ENCODE measurements around the gene CATSPER2.
"Not testable (repeated sequence)": the region's sequence is repeated elsewhere in the genome, so short reads cannot be mapped to it uniquely, and the experiment has no call there.

Gene CATSPER2

GRCh38 chr15:43648649-43649429 lies at the start of gene CATSPER2:
CATSPER2 (minus strand) TSS chr15:43648844; CDS start chr15:43648061, 783 bp downstream.
- no peak for DNase-seq

DNA sequence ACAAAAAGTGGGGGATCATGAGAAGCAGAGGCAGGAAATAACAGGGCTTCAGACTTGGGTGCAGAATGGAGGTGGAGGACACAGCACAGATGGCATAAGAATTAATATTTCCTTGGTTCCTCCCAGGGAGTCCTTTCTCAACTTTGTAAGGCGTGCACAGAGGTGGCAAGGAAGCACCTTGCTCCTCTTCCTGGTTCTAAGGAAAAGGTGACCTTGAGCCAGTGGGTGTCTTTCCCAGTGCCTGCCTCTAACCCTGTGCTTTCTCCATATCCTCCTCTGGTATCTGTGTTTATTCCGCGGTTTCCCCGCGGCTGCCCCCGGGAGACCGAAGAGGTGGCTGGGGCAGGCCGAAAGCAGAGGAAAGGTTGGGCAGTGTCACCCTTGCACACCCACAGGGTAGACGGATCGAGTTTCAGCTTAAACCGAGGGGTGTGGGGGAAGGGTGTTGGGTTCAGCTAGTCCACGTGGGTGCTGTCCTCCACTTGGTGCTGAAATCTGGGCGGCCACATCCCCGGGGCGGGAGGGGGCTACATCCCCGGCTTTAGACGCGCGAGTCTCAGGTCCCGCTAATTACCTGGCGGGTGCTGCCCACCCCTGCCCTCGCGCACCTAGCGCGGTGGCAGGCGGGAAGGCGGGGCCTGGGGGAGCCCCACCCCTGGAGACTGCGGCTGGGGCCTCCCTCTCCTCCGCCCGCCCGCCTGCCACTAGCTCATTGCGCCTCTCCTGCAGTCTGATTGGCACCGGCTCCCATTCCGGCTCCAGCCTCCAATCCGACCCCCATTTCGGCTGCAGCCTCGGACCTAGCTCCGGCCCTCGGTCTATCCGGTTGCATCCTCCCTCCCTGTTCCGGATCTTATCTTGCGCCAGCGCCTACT lies 44.7 kb upstream of the CATSPER2 start, which contains the start of gene CKMT1A:
CKMT1A (plus strand) TSS at position 712 of the 875 bp plus-strand sequence. CDS start 192 bp downstream, outside the sequence.
- not testable (repeated sequence) for DNase-seq

GRCh38 chr15:43692679-43693078 lies 44.0 kb upstream of the CATSPER2 start:
- not testable (repeated sequence) for DNase-seq

DNA sequence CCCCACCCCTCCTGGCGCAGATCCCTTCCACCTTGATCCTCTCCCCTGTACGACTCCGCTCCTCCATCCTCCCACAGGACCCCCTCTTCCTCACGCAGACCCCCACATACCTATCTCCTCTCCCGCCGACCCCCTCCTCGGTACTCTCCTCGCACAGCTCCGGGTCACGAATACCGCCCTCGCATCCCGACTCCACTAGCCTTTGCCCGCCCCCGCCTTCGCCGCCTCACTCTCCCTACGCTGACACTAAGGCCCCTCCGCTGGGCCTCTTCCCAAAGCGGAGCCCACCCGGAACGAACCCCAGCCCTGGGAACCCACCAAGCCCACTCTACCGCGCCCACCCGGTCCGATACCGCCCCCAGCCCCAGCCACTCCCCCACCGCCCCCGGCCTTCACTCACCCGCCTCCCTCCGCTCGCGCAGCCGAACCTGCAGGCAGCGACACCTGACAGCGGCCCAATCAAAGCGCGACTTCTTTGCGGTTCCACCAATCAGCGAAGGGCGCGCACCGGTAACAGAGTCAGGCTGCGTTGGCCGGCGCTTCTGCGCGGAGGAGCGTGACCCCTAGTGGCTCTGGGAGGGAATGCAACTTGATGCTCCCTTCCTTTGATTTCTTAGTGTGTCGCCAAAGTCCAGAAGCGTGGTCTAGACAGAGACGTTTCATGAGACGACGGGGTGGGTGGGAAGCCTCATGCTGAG lies 41.1 kb upstream of the CATSPER2 start:
- DNase-seq = not testable (repeated sequence)

- DNase-seq = not testable (repeated sequence)
Measured at GRCh38 chr15:43674175-43674574, 25.5 kb upstream of the CATSPER2 start.

DNA sequence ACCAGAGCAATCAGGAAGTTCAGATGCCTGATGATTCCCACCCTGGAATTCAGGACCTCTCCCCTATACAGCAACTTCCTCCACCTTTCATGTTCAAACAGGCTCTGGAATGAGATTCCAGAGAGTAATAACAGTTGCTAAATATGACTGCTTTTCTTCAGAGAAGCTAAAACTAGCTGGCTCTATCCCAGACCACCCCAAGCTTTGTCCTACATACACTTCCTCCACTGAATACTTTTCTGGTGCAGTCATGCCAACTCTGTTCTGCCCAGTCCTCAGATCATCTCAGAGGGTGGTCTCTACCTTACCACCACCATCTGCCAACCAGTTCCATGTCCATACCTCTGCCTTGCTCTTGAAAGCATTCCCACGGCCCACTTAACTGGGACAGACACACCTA lies 17.5 kb upstream of the CATSPER2 start:
- DNase-seq = not testable (repeated sequence)

GRCh38 chr15:43663333-43663732 lies 14.7 kb upstream of the CATSPER2 start:
- DNase-seq = not testable (repeated sequence)

- DNase-seq = not testable (repeated sequence)
Measured at GRCh38 chr15:43662293-43662692, 13.6 kb upstream of the CATSPER2 start.

DNA sequence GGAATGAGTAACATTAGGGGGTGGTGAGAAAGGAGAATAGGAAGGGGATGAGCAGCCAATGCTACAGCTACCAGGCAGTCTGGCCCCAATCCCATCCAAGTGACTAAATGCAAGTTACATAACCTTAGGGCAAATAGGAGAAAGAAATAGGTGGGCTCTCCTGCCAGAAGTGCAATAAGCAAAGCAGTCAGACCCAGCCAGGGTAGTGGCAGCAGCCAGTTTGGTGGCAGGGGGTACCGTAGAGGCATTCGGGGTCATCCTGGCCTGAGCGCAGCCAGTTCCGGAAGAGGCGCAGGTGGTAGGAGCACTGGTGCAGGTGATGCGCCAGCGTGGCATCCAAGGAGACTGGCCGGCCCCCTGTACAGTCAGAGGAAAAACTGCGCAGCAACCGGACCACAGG lies 11.1 kb upstream of the CATSPER2 start:
- not testable (repeated sequence) for DNase-seq

- not testable (repeated sequence) for DNase-seq
Measured at GRCh38 chr15:43649430-43649926, 834 bp upstream of the CATSPER2 start.

DNA sequence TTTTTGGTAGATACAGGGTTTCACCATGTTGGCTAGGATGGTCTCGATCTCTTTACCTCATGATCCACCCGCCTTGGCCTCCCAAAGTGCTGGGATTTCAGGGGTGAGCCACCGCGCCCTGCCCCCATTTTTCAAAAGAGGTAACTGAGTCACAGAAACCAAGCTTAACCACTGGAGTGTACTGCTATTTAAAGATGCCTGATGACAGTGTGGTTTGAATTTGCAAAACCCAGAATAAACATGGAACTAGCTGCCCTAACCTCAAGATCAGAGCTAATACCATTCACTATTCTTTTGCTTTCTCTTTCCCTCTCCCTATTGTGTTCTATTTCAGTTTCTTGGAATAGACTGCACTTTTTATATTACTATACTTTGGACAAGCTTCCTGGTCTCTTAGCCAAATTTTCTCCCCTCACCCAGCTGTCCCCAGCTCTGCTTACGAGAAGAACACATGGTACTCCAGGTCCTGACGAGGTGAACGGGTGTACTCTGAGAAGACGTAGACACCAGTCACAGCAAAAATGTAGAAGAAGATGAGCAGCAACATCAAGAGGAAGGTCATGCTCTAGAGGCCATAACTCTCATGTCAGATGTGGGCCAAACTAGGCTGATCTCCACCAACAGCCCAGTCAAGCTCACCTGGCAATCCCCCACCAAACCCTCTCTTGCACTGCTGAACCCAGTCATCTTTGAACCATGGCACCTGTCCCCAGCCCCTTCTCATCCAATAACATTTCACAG lies 10.0 kb downstream of the CATSPER2 start:
- DNase-seq = not testable (repeated sequence)

DNA sequence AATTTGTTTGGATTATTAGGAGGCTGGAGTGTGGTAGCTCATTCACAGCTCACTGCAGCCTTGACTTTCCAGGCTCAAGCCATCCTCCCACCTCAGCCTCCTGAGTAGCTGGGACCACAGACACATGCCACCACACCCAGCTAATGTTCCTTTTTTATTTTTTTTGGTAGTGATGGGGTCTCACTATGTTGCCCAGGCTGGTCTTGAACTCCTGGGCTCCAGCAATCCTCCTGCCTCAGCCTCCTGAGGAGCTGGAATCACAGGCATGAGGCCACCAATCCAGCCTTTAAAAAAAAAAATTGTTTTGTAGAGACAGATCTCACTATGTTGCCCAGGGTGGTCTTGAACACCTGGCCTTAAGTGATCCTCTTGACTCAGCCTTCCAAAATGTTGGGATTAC lies 21.7 kb downstream of the CATSPER2 start:
- not testable (repeated sequence) for DNase-seq

- DNase-seq = no peak
Measured at GRCh38 chr15:43625106-43625505, 23.5 kb downstream of the CATSPER2 start.

GRCh38 chr15:43622068-43622799 lies 26.4 kb downstream of the CATSPER2 start:
- DNase-seq = not testable (repeated sequence)

GRCh38 chr15:43618700-43619099 lies 29.9 kb downstream of the CATSPER2 start, which contains the start of gene STRC:
STRC (minus strand) TSS chr15:43618800; CDS start chr15:43618722, 78 bp downstream.
- DNase-seq = not testable (repeated sequence)

DNA sequence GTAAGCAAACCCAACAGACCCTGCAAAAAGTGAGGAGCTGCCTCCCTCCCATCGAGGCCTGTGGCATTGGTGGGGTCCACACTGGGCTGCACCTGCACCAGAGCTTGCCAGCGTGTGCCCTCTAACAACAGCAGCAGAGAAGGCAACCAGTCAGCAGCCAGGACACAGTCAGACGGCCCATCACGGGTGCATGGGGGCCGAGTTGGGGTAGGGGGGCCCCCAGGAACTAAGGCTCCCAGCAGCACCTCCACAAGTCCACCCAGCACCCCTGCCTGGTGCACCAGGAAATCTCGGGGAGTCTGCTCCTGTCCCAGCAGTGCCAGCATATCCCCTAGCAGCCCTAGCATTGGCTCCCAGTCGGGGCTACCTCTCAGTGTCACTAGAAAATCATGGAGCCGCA lies 30.9 kb downstream of the CATSPER2 start:
- DNase-seq = not testable (repeated sequence)

GRCh38 chr15:43602233-43602632 lies 46.4 kb downstream of the CATSPER2 start:
- DNase-seq = peak; percentile 27

GRCh38 chr15:43600200-43600599 lies 48.4 kb downstream of the CATSPER2 start:
- DNase-seq = not testable (repeated sequence)

DNA sequence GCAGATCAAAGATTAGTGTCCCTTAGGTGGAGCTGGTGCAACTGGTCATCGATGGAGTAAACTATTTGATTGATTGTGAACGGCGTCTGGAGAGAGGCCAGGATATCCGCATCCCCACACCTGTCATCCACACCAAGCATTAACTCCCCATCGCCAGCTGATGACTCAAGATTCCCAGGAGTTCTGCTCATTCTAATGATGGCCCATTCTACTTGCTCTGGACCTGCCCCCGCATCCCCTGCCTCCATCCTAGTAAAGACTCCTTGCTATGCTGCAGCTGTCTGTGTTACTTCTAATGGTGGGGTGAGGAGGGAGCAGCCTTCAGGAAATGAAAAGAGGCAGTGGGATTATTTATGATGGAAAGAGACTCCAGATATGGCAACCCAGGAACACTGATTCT lies 49.5 kb downstream of the CATSPER2 start:
- not testable (repeated sequence) for DNase-seq

GRCh38 chr15:43593328-43594190 lies 55.1 kb downstream of the CATSPER2 start, which contains the start of gene CKMT1B:
CKMT1B (plus strand) TSS chr15:43594027; CDS start chr15:43594219, 192 bp downstream.
- DNase-seq = not testable (repeated sequence)
